ENCODE results near the gene PLD4. TPM values are rescaled to one million over a fixed set of nuclear protein-coding genes. Genes with fewer than 3 reads are reported as not detected.

Gene PLD4
- total RNA-seq, 1 experiment from 2014 or later, result 0.15 TPM

DNA sequence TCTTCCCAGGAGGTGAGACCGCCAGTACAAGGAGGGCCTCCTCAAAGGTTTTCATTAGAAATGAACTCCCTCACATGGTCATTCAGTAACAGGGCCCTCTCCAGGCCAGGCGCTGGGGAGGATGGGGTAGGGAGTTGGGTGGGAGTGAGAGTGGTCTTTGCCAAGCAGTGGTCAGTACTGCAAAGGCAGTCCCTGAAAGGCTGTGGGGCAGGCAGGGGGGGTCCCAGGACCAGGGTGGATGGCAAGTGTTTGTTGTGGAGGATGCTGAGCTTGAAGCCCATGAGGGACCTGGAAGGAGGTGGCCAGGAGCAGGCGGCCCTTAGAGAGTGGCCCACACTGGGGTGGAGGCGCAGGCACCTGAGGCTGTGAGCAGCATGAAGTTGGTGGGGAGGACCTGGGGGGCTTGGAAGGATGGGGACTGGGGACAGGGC is 33.5 kb upstream of the PLD4 start:
- Histone ChIP-seq H3K9me3 (ENCODE audit: control insufficient read depth, insufficient read depth, low read depth, low read length) (no peaks in the 10 kb centered on the region), H3K27me3 (ENCODE audit: control insufficient read depth, insufficient read depth, low read length) (no peaks in the 10 kb centered on the region), H3K4me1 (ENCODE audit: control insufficient read depth, insufficient read depth, low read length) (no peaks in the 10 kb centered on the region; the same call in 1 of the 2 replicates), H3K4me3 (ENCODE audit: low read depth in 2 of 2, low read length in 2 of 2) (no peak overlapping the region), H3K36me3 (ENCODE audit: control insufficient read depth, insufficient read depth, low read length) (no peaks in the 10 kb centered on the region), H3K27ac (ENCODE audit: low read length) (no peak overlapping the region)
- in situ Hi-C loops (cut with HindIII; ENCODE audit: low pct_unique_long_range_greater_than_20kb, low sequenced_read_pairs) (no loop called here), intact Hi-C loops (cut with micrococcal nuclease; ENCODE audit: unreplicated experiment) (no loop called here)
- DNase-seq (ENCODE audit: low read depth, low spot score), result no peak
- no peak for TF ChIP-seq CTCF (IDR thresholded peaks at IDR 0.05)
- TF ChIP-seq POLR2AphosphoS5 (IDR thresholded peaks at IDR 0.05; ENCODE audit: low read depth, low read length), result no peak
- no peak for TF ChIP-seq REST (IDR thresholded peaks at IDR 0.05; ENCODE audit: insufficient read depth in 1 of 2, low read depth in 2 of 2, low read length in 1 of 2)
- TF ChIP-seq TCF7L2 (IDR thresholded peaks at IDR 0.05; ENCODE audit: low read depth, low read length), result no peak
- TF ChIP-seq SIN3A (IDR thresholded peaks at IDR 0.05; ENCODE audit: borderline replicate concordance, insufficient read depth, low read depth, low read length), result no peak
- no TSS peak for BruUV-seq (replicated peaks)
- no peak for ATAC-seq
- ChIA-PET POLR2A (no interaction called here), CTCF (no interaction called here)

DNA sequence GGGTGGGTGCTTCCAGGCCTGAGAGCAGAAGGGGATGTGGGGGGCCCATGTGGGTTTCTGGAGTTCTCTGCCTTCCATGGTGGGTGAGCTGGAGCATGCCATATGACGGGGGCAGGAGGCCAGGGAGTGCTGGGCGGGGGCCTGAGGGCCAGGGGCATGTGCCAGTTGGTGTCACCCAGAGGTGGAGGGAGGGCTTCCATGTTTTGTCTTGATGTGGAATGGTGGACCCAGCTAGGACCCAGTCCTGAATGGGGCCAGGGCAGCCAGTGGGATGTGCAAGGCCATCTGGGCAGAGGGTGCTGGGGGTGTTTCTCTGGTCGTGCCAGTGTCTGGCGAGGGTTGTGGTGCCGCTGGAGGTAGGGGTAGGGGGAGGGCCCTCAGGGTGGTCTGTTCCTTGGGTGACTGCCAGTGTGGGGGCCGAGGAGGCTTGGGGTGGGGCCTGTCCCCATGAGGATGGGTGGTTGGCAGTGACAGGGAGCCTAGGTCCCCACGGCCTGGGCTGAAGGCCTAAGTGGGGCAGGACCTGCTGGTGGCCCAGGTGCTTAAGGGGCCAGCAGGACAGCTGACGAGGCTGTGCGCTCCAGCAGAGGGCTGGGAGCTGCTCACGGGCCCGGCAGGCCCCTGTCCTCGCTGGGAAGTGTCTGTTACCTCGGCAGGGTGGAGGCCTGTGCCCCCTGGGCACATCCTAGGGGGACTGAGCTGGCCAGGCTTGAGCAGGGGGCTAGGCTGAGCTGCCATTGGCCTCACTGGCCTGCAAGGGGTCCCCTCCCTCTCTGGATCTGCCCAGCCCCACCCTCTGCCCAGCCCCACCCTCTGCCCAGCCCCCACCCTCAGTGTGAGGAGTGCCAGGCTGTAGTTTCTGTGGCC is 32.8 kb upstream of the PLD4 start:
- ATAC-seq, result no peak
- CTCF ChIA-PET, result no interaction called here
- no peaks in the 10 kb centered on the region for H3K36me3 ChIP-seq (ENCODE audit: control insufficient read depth, insufficient read depth, low read length)

More for the DNA sequence above, 32.8 kb upstream of the PLD4 start:
- intact Hi-C loops (cut with micrococcal nuclease; ENCODE audit: unreplicated experiment), result no loop called here
- Histone ChIP-seq H3K4me3 (ENCODE audit: low read depth in 2 of 2, low read length in 2 of 2) (no peak overlapping the region), H3K27me3 (ENCODE audit: control insufficient read depth, insufficient read depth, low read length) (no peaks in the 10 kb centered on the region), H3K27ac (ENCODE audit: low read length) (no peak overlapping the region), H3K4me1 (ENCODE audit: control insufficient read depth, insufficient read depth, low read length) (peaks cover 3% of the 10 kb centered on the region), H3K9me3 (ENCODE audit: control insufficient read depth, insufficient read depth, low read depth, low read length) (no peaks in the 10 kb centered on the region)
- POLR2A ChIA-PET, result no interaction called here
- BruUV-seq (replicated peaks), result no TSS peak
- in situ Hi-C loops (cut with HindIII; ENCODE audit: low pct_unique_long_range_greater_than_20kb, low sequenced_read_pairs), result no loop called here
- TF ChIP-seq CTCF (IDR thresholded peaks at IDR 0.05) (no peak), POLR2AphosphoS5 (IDR thresholded peaks at IDR 0.05; ENCODE audit: low read depth, low read length) (no peak), REST (IDR thresholded peaks at IDR 0.05; ENCODE audit: insufficient read depth in 1 of 2, low read depth in 2 of 2, low read length in 1 of 2) (no peak), TCF7L2 (IDR thresholded peaks at IDR 0.05; ENCODE audit: low read depth, low read length) (no peak), SIN3A (IDR thresholded peaks at IDR 0.05; ENCODE audit: borderline replicate concordance, insufficient read depth, low read depth, low read length) (no peak)
- no peak for DNase-seq (ENCODE audit: low read depth, low spot score)
